Mucosa of descending colon (tissue), 3 donors: ENCODE measurements around the gene RAD51B. TPM values are rescaled to one million over a fixed set of nuclear protein-coding genes. Genes with fewer than 3 reads are reported as not detected.
A peak's percentile ranks its signal among the peaks of the same experiment; 100 is the strongest.

ENCODE experiments used
- ATAC-seq: fragments of 200-7000 bp; cut with Tn5 transposase; one replicate; pipeline ENCODE4 v1.9.1; 2020; ENCODE audit warnings: mild to moderate bottlenecking, moderate library complexity
- DNase-seq, 3 donors: peaks; one replicate each; pipeline ENCODE4 v3.0.0-alpha.2; 2020
- H3K36me3 ChIP-seq: fragments of 200-600 bp; one replicate; pipeline ENCODE4 v1.8.0; 2021; ENCODE audit warnings: low read depth, mild to moderate bottlenecking
- H3K4me1 ChIP-seq: fragments of 200-600 bp; one replicate; pipeline ENCODE4 v1.8.0; 2021; ENCODE audit warnings: low read depth, mild to moderate bottlenecking
- H3K4me3 ChIP-seq: fragments of 200-600 bp; one replicate; pipeline ENCODE4 v1.8.0; 2021; ENCODE audit warnings: mild to moderate bottlenecking
- H3K9me3 ChIP-seq: fragments of 200-600 bp; one replicate; pipeline ENCODE4 v1.8.0; 2021; ENCODE audit warnings: mild to moderate bottlenecking
- intact Hi-C, 2 donors: fragments of 100-400 bp; cut with DNase I in 1 of 2; cut with micrococcal nuclease in 1 of 2; formaldehyde crosslinking; loops; one replicate each; pipeline versions ENCODE4 v1.11.0 to v1.11.1; 2022; cut with DNase I, micrococcal nuclease
- total RNA-seq, 3 donors: library from RNA; stranded (reverse); fragmentation: NEBNext Ultra II Directional in 2 of 3; extraction: Animal tissue kit (Norgen Biotek cat#: 25700) in 2 of 3; gene quantifications; one replicate each; pipeline versions ENCODE4 v1.2.1 to v1.2.4, GENCODE V29; 2021 to 2023
- TF ChIP-seq, protein P1 (sequence below): fragments of 200-600 bp; IDR thresholded peaks from one replicate; pipeline ENCODE4 v1.8.0; 2022; ENCODE audit warnings: antibody characterized with exemption, mild to moderate bottlenecking
- donor health status: DM: no; HTN: no; CAD: no; lungs with moderate emphysema.
- donor health status: DM: no; HTN: no; CAD: no.
- donor health status: DM: no; HTN: yes; CAD: no.

The RAD51B gene
- total RNA-seq, 3 donors from 2014 or later = 15.8 to 23.3 (median 20.9) TPM

DNA sequence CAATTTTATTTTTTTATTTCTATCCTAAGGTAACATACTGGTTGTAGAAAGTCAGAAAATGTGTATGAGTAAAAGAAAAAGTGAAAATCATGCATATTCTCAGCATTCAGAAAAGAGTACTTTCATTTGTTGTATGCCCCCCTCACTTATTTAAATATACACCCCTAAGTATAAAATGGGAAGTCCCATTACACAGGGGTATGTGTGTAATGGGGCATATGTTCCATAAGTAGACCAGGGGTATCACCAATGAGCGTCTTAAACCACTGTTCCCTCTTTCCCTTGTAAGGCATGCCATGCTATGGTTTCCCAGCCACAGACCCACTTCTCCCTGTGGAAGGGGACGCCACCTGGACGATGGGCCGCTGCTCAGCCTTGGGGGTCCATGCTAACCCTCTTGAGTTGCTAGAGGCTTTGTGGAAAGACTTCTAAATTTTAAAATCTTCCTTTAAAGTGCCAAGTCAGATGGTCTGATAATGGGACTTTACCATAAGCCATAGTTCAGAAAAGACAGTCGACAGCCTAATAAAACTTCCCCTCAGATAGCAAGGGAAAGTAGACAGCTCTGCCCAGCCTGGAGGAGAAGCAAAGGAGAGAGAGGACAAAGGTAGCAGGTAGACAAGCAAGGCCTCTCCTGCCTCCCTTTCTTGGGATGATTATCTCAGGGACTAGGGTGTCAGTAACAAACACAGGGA lies 855.1 kb downstream of the RAD51B start:
- no peaks in the 10 kb centered on the region for H3K36me3 ChIP-seq
- DNase-seq = no peak
- no peaks in the 10 kb centered on the region for H3K9me3 ChIP-seq
- no peak for ATAC-seq
- TF ChIP-seq, protein P1, sequence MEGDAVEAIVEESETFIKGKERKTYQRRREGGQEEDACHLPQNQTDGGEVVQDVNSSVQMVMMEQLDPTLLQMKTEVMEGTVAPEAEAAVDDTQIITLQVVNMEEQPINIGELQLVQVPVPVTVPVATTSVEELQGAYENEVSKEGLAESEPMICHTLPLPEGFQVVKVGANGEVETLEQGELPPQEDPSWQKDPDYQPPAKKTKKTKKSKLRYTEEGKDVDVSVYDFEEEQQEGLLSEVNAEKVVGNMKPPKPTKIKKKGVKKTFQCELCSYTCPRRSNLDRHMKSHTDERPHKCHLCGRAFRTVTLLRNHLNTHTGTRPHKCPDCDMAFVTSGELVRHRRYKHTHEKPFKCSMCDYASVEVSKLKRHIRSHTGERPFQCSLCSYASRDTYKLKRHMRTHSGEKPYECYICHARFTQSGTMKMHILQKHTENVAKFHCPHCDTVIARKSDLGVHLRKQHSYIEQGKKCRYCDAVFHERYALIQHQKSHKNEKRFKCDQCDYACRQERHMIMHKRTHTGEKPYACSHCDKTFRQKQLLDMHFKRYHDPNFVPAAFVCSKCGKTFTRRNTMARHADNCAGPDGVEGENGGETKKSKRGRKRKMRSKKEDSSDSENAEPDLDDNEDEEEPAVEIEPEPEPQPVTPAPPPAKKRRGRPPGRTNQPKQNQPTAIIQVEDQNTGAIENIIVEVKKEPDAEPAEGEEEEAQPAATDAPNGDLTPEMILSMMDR = no peak
- intact Hi-C loops = no loop called here
- peaks cover 2% of the 10 kb centered on the region for H3K4me1 ChIP-seq
- no peak overlapping the region for H3K4me3 ChIP-seq

DNA sequence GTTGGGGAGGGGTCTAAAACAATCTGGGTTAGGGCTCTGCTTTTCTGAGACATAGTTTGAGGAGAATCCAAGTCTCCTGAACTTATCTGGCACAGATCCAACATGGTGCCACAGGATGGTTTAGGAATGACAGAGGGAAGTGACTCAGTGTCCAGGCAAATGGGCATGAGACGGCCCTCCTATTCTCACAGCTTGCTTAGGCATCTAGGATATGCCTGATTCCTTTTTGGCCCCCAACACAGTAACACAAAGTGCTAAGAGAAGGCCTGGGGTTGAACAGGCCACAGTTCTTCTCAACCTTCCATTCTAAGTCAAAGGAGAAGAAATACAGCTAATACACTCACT lies 855.6 kb downstream of the RAD51B start:
- TF ChIP-seq, protein P1 = no peak
- intact Hi-C loops = no loop called here
- Histone ChIP-seq H3K4me1 (peaks cover 3% of the 10 kb centered on the region), H3K4me3 (no peak overlapping the region), H3K9me3 (no peaks in the 10 kb centered on the region), H3K36me3 (no peaks in the 10 kb centered on the region)
- ATAC-seq (no peak), DNase-seq (no peak)

DNA sequence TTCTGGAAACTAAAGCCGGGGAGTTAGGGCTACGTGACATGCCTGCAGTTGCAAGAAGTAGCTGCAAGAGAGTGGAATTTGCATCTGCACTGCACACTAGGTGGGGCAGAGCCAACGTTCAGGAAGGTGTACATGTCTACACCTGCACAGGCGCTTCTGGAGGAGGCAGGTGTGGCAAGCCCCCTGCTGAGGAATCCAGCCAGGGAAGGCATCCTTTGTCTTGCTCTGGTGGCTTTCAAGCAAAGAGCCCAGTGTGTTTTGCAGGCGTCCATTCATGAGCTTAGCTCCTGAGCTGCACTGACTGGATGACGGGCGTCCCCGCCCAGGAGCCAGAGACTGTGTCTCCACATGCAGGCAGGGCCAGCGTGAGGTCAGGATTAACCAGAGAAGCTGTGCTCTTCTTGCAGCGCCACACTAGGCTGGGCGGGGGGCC lies 856.9 kb downstream of the RAD51B start:
- Histone ChIP-seq H3K9me3 (no peaks in the 10 kb centered on the region), H3K36me3 (no peaks in the 10 kb centered on the region), H3K4me1 (peaks cover 3% of the 10 kb centered on the region), H3K4me3 (no peak overlapping the region)
- ATAC-seq = peak; percentile 50
- TF ChIP-seq, protein P1 = no peak
- no peak for DNase-seq
- intact Hi-C loops = no loop called here

DNA sequence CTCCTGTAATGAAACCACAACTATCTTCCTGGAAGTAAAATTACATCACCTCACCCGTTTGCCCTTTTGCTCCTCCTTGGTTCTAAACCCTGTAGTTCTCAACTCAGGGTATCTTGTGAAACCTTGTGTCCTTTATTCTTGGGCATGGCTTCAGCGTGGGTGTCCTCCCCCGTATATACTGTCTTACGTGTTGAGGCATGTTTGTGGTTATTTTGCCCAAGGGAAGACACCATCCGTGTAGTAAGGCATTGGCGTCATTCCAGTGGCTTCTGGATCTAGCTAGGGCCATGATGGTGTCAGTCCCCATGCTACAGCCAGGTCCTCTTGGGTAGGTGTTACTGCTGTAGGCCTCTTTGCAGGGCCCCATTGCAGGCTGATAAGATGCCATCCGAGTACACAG lies 857.9 kb downstream of the RAD51B start:
- Histone ChIP-seq H3K36me3 (no peaks in the 10 kb centered on the region), H3K9me3 (no peaks in the 10 kb centered on the region), H3K4me1 (peaks cover 3% of the 10 kb centered on the region), H3K4me3 (no peak overlapping the region)
- DNase-seq = no peak
- ATAC-seq = no peak
- TF ChIP-seq, protein P1 = no peak
- intact Hi-C loops = no loop called here

DNA sequence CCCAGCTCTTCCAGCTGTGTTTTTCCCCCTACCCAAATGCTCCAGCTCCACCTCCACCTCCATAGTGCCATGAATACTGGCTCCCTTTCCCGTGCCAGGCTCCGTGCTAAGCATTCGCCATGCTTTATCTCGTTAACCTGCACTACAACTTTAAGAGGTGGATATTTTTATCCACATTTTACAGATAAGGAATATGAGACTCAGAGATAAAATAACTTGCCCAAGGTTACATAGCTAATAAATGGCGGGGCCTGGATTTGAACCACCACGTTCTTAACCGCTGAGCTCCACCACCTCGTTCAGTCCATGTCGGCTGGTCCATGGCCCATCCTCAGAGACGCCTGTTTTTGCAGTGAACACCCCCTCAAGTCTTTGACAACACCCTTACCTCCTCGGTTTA lies 858.3 kb downstream of the RAD51B start:
- H3K9me3 ChIP-seq = no peaks in the 10 kb centered on the region
- H3K36me3 ChIP-seq = no peaks in the 10 kb centered on the region
- H3K4me3 ChIP-seq = no peak overlapping the region
- intact Hi-C loops = no loop called here
- TF ChIP-seq, protein P1 = no peak
- ATAC-seq = no peak
- peaks cover 3% of the 10 kb centered on the region for H3K4me1 ChIP-seq
- DNase-seq = no peak

DNA sequence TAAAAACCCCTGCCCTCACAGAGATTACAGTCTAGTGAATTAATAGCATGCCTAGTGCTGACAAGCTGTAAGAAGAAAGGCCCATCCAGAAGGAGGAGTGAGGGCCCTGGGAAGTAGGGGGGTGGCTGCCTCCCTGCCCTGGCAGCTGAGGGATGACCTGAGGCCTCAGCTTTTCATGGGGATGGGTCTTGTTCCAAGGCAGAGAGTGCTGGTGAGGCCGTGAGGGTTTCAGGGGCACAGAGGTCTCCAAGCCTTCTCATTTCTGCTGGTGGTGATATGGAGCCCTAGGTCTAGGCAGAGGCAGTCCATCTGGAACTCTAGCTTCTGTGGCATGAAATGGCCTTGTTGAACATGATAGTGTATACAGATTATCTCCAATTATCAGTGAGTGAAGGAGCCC lies 858.9 kb downstream of the RAD51B start:
- intact Hi-C loops = no loop called here
- TF ChIP-seq, protein P1 = no peak
- Histone ChIP-seq H3K4me3 (no peak overlapping the region), H3K9me3 (no peaks in the 10 kb centered on the region), H3K36me3 (no peaks in the 10 kb centered on the region), H3K4me1 (peaks cover 5% of the 10 kb centered on the region)
- DNase-seq (no peak), ATAC-seq (no peak)
